NB4 (cell line): Measurements from ENCODE around the gene TMEM94.

Experiments used
- POLR2A ChIP-seq: IDR thresholded peaks from 2 replicates; pipeline ENCODE4 v1.6.1; 2011; ENCODE audit warnings: mild to moderate bottlenecking; ENCODE audit not compliant: insufficient read length; ENCODE audit errors: extremely low read depth
- TF ChIP-seq, protein P1 (sequence below): IDR thresholded peaks from one replicate; pipeline ENCODE4 v1.5.1; 2012; ENCODE audit warnings: low read depth, low read length
- TF ChIP-seq, protein P2 (sequence below): IDR thresholded peaks from 2 replicates; pipeline ENCODE4 v1.6.1; 2011; ENCODE audit warnings: low read depth, low read length

DNA sequence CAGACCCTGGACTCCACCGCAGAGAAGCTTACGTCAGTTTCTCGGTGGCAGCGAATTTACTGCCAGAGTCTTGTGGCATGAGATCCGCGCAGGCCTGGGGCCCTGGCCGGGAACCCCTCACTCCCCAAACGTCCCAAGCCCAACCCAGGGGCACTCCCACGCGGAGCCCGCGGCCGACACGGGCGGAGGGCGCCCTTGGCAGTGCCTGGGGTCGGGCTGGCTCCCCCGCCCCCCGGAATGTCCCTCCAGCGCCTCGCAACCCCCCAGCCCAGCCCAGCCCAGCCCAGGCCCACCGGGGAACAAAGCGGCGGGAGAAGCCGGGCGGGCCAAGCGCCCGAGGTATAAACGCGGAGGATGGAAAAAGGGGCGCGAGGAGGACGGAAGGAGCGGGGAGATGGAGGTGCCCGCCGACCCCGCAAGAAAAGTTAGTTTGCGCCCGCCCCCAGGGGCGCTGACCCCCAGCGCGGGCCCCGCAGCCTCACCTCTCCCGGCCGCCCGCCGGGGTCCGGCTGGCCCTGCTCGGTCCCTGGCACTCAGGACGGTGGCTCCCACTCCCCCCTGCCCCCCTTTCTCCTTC lies 58.6 kb downstream of the TMEM94 start:
- TF ChIP-seq, protein P1, sequence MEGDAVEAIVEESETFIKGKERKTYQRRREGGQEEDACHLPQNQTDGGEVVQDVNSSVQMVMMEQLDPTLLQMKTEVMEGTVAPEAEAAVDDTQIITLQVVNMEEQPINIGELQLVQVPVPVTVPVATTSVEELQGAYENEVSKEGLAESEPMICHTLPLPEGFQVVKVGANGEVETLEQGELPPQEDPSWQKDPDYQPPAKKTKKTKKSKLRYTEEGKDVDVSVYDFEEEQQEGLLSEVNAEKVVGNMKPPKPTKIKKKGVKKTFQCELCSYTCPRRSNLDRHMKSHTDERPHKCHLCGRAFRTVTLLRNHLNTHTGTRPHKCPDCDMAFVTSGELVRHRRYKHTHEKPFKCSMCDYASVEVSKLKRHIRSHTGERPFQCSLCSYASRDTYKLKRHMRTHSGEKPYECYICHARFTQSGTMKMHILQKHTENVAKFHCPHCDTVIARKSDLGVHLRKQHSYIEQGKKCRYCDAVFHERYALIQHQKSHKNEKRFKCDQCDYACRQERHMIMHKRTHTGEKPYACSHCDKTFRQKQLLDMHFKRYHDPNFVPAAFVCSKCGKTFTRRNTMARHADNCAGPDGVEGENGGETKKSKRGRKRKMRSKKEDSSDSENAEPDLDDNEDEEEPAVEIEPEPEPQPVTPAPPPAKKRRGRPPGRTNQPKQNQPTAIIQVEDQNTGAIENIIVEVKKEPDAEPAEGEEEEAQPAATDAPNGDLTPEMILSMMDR = no peak
- TF ChIP-seq, protein P2, sequence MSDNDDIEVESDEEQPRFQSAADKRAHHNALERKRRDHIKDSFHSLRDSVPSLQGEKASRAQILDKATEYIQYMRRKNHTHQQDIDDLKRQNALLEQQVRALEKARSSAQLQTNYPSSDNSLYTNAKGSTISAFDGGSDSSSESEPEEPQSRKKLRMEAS = no peak
- no peak for TF ChIP-seq POLR2A
